Activated CD8-positive, alpha-beta memory T cell treated with anti-CD3 and anti-CD28 coated beads, Interleukin-2, amount 50 U/mL, for 48 hours (primary cell): ENCODE measurements around the gene ELMO1.

Source experiments
- DNase-seq: peaks from one replicate; pipeline ENCODE4 v3.0.0-alpha.2; 2020

Gene ELMO1

DNA sequence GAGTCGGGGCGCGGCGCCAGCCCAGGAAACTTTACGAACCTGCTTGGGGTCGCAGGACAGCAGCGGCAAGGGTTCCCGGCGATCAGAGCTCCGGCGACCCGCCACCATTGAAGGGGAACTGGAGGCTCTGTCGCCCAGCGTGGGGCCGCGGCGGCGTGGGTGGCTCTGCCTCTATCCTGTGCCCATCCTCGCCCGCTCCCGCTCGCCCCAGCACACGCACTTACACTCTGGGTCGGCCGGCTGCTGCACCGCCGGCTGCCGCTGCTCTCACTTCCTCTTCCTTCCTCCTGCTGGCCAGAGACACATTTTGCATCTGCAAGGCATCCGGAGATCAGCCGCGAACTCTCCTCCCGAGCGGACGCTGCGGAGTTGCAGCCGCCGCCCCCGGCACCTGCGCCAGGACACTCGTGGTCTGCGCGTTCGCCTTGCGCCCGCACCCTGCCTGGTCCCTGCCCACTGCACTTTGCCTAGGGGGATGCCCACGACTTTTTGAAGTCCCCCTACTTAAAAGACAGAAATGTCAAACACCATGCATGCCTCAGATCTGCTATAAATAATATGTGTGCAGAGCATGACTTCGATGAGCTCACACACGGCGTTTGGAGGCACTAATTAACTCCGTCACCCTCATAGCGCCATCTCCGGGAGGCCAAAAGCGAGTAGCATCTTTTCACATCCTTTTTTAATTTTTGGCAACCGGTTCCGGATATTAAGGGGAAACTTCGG, at the start of gene ELMO1:
Gene ELMO1 (minus strand): TSS at position 229 of the 726 bp plus-strand sequence. CDS start 106,174 bp downstream, outside the sequence.
- DNase-seq = peak; percentile 85

GRCh38 chr7:37497576-37497975, 48.9 kb upstream of the ELMO1 start:
- no peak for DNase-seq

DNA sequence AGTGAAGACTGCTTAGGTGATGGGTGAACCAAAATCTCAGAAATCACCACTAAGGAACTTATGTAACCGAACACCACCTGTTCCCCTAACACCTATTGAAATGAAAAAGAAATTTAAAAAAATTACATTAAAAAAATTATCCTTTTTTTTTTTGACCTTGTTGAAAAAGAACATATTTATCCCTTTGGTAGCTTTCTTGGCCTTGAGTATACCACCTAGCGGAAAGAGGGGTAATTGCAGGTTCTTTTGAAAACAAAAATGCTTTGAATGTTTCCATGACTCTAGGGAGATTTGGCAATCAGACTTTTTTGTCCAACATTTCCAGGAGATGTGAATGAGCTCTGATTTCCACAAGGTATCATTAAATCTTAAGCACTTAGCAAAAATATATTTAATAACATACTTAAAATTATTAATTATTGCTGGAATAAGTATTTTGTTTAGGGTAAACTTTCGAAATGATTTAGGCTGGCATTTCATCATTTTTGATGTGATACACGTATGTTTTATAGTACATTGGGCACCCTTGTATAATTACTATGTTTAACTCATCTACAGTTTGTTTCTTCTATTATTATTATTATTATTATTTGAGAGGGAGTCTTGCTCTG, 47.0 kb upstream of the ELMO1 start:
- DNase-seq = no peak

- DNase-seq = no peak
Observed at GRCh38 chr7:37494926-37495325, 46.3 kb upstream of the ELMO1 start.

GRCh38 chr7:37493810-37494209, 45.1 kb upstream of the ELMO1 start:
- DNase-seq = no peak

DNA sequence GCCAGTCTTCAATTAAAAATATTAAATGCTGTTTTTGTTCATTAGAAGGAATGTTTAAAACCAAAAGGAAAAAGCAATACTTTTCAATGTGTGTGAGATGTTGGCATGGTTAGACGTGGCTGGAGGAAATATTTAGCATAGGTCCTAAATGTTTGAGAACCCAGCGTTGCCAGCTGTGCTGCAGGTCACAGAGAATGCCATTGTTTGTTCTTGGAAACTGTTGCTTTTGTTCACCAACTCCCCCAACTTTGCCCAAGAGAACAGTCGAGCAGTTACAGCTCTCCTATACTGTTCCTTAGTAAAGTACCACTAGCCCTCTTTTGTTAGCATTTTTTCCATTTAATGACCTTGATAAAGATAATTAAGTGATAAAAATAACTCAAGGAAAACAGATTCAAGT, 44.5 kb upstream of the ELMO1 start:
- no peak for DNase-seq

- no peak for DNase-seq
Observed at GRCh38 chr7:37491919-37492694, 43.4 kb upstream of the ELMO1 start.

DNA sequence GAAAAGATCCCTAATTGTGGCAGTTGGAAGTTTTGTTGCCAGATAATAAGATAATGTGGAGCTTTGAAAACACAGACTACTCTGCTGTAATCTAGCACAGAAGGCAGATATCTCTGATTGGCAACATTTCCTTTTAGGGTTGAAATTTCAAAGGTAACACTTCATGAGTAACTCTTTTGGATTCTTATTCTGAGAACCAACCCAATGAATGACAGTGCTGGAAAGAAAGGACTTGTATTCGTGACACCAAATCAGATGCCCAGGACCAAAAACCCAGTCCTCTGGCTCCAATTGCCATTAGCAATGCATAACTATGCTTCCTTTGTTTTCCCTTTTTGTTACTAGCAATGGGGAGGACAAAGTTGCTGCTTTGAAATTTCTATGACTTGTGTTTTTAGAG, 41.0 kb upstream of the ELMO1 start:
- no peak for DNase-seq

- no peak for DNase-seq
Observed at GRCh38 chr7:37488163-37488764, 39.6 kb upstream of the ELMO1 start.

DNA sequence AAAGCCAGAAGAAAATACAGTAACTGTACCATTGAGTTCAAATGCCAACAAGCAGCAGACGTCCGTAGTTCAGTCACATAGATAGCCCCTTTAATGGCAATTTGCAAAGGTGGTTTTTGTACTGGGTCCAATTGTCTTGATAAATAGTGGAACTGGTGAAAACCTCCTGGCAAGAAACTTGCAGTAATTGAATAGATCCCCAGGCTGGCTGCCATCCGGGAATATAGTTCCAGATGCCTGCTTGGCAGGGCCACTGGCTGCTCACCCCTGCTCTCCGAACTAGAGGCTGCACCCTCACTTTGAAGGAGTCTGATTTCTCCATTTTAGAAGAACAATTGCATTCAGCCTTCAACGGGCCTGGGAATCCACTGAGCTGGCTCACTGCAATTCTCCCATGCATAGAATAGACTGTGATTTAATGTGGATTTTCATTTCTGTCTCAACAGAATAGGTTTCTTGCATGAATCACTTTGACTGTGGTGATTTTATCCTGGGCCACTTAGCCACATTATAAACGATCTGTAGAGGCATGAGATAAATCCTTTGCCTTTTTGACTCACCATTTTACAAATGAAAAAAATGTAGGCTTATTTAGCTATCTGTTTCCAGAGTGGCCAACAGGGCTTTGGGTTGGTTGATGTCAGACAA, 35.9 kb upstream of the ELMO1 start:
- DNase-seq = no peak

DNA sequence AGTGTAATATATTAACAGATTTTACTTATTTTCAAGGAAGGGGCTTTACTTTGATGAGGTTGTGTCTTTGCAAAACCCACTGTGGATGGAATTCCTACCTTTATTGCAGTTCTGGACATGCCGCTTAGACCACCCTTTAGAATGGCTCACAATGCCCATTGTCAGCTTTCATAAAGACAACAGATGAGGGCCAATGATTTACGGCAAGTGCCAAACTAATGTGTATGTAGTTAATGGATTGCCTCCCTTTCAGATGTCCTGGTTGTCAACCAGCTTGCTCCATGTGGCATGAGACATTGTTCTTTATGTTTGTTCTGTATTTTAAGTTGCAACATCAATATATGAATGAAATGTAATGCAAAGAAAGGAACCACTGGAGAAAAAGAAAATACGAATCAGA, 35.0 kb upstream of the ELMO1 start:
- no peak for DNase-seq

DNA sequence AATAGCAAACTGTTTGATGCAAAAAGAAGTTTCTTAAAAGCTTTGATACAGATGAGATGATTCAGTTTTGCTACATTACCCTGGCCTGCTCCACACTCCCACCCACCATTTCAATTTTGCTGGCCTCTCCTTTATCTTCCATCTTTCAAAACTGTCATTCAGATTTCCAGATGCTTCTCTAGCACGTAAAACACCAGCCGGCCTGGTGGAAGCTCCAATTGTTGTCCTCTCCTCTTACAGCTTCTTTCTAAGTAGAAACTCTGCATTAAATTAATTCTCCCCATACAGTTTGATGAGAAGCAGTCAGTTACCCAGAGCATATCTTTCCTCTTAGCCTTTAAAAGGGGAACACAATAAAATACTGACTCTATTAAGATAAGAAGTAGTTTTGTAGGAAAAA, 34.3 kb upstream of the ELMO1 start:
- no peak for DNase-seq

DNA sequence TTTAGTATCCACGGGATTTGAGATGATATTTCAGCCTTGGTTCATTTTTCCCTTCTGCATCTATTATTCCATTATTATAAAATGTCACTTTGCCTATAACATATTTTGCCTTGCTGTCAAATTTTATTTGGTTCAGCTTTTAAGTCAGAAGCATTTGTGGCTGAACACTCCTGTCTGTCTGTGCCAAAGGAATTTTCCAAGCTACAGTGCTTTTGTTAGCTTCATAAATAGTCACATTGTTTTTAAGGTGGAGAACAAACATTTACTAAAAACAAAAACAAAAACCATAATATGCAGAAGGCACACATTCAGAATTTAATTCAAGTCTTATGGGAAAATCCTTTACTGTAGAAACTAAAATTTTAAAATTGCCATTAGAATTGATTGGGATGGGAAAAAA, 33.8 kb upstream of the ELMO1 start:
- no peak for DNase-seq

DNA sequence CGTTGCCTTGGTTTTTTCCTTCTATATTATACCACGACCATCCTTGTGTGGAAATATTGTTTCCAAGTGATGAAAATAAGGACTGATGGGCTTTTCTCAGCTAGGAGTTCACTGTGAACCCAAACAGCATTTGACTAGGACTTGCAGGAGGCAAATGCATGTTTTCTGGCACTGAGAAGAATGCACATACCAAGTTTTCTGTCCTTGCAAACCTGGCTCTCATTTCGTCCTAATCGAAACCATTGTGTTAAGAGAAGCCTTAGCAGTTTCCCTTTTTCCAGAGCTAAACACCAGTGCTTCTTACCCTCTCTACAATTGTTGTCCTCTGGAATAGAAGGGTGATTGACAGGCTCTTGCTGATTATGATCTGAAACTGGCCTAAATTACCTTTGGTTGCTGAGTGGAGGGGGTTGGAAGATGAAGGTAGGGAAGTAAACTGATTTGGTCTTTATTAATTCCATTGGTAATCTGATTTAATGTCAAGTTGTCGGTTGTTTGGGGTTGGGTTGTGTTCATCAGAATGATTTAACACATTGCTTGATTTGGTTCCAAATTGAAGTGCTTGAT, 33.1 kb upstream of the ELMO1 start:
- no peak for DNase-seq

GRCh38 chr7:37481154-37481553, 32.5 kb upstream of the ELMO1 start:
- DNase-seq = no peak

DNA sequence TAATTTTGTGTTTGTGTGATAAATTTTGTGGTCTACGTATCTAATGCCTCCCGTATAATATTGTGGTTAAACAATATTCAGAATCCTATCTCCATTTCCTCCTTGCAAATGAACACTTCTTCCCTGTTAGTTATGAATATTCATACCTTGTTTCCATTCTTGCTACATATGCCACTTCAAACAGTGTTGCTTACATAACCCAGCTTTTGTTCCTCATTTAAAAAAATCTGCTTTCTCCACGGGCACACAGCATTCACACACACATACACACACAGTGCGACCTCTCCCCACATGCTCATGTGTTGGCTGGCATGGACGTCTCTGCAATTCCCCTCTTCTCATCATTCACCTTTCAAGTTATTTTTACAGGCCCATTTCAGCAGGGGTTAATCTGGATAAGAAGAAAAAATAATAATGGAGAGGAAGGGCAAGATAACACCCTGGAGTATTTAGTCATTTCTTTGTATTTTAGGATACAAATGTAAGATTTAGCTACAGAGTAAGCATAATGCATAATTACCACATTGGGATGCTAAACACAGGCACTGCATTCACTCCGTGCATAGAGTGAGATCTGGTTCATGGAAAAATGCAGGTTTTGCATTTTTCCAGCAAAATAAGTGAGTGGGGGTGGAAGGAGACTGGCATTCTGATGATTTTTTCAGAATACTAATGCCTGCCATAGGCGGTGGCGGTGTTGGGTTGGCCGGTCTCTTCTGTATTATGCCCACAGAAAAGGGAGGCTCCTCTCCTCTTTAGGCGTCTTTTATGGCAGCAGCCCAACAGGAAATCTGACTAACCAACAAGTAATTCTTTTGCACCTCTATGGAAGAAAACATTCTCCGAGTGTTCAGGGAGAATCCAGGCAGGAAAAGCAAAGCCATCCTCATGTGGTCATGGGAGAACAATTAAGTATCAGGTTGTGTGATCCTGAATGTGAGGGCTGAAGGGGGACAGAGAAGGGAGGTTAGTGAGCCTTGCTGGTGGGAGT, 31.7 kb upstream of the ELMO1 start:
- DNase-seq = no peak

DNA sequence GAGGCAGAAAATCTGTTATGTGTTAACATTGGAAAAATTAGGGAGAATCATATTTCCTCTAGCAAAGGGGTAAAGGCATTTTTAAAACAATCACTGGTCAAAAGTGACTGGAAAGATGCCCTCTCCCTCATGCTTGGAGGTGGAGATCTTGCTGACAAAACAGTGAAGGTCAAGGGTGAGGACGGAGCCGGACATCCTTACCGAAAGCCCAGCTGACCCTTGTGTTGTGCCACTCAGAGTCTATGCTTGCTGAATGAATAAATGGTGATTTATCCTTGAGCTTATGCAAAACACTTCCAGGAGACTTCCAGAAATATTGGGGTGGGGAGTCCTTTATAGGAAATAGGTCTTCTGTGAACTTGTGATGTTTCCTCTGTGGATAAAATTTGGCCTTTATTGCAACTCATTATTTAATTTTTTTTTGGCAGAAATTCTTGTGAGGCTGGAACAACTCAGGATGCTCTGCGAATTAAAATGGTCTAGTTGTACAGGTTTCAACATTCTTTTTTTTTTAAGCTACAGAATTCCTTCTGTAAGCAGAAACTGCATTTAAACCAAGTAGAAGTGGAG, 28.3 kb upstream of the ELMO1 start:
- no peak for DNase-seq

DNA sequence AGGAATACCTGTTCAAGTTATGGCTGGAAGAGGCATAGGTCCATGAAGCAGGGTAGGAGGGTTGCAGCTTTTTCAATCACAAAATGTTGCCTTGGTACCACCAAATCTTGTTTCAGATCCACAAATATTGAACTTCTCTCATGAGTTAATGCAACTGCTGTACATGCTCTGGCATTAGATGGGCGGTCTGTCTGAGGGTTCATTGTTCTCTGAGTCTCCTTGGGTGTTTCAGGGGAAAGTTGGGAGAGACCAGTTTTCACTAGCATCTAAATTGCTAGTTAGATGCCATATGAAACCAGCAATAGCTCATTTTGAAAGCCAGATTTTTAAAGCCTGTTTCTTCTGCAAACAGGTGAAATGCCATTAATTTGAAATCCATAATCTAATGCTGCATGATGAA, 27.8 kb upstream of the ELMO1 start:
- DNase-seq = no peak

DNA sequence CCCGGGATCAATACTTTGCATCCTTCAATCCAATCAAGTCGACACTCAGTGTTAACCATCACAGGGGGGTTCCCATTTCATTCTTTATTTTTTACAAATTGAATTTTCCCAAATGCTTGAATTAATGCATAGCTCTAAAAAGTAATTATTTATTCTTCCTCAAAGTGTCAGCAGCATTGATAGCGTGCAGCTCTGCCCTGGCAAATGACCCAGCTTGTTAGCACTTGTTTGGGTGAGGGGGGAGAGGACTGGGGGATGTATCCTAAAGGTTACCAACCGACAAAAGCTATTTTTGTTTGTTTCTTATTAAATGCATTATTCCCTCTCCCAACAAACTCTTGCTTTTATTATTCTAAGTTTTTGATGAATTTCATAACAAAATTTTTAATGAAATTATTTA, 27.0 kb upstream of the ELMO1 start:
- DNase-seq = no peak

GRCh38 chr7:37471619-37472018, 23.0 kb upstream of the ELMO1 start:
- DNase-seq = no peak

DNA sequence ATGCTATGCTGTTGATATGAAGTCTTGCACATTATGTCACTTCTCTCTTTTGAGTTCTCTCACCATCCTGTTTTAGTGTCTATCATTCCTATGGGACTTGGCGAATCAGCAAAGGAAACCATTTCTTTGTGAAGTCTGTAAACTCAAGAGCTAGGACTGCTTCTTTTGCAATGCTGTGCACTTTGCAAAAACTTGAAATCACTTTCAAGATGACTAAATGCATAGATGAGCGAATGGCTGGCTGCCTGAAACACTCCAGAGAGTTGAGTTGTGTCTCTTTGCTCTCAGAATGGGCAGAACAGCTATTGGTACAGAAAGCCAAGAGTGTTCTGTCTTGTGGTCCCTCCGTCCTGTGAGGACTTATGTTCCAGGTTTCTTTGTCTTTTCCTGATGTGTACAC, 18.3 kb upstream of the ELMO1 start:
- DNase-seq = no peak
